GM19324 (cell line): ENCODE measurements around the gene MTMR3.

Experiments
- ATAC-seq: cut with Tn5 transposase; IDR thresholded peaks from one replicate; pipeline ENCODE4 v1.9.1; 2021; ENCODE audit warnings: mild to moderate bottlenecking, moderate library complexity; ENCODE audit not compliant: unreplicated experiment, low FRiP score

MTMR3 gene

DNA sequence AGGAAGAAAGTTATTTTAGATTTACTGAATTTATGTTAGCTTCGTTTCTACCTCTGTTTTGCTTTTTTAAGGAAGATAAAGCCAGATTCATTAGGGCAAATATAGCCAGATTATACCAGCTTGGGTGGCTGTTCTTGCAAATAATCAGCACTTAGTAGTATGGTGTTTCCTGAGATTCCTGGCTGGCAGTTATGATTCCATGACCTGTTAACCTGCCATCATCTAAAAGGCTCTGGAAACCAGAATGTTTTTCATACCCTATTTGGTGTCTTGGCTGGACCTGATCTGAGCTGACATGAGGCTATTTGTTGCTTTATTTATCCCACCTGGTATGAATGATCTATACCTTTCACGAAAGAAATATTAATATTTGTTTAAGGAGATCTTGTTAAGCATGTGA is 114.5 kb downstream of the MTMR3 start:
- ATAC-seq, result no peak

DNA sequence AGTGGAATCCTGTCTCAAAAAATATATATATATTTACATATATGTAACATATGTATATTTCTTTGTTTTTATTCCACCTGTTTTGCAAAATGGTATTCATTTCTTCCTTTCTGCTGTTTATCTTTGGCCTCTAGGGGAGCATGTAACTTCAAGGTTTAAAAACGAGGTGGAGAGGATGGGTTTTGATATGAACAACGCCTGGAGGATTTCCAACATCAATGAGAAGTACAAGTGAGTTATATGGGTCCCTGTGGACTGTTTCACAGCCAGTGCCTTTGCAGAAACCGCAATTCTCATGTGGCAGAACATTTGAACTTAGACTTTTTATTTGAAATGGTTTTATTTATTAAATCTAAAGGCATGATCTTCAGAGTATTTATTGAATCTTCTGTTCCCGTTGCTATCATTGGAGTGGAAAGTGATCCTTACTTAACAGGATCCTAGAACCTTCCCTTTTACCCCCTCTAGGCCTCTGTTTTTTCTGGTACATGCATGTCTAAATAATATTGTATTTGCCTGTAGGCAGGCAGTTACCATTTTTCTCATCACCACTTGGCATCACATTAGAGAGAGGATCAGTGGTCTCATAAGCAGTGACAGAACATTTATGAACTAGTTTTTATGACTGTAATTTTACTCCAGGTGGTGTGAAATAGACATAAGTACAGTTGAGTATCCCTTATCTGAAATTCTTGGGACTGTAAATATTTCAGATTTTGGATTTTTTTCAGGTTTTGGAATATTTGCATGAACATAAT is 115.8 kb downstream of the MTMR3 start:
- ATAC-seq, result no peak

- no peak for ATAC-seq
Observed at GRCh38 chr22:30000566-30000965, 117.6 kb downstream of the MTMR3 start.

GRCh38 chr22:30001459-30001858 is 118.5 kb downstream of the MTMR3 start:
- ATAC-seq, result no peak

GRCh38 chr22:30002861-30003486 is 120.0 kb downstream of the MTMR3 start:
- ATAC-seq, result no peak

GRCh38 chr22:30004101-30004500 is 121.1 kb downstream of the MTMR3 start:
- no peak for ATAC-seq

GRCh38 chr22:30004694-30005093 is 121.7 kb downstream of the MTMR3 start:
- ATAC-seq, result no peak

DNA sequence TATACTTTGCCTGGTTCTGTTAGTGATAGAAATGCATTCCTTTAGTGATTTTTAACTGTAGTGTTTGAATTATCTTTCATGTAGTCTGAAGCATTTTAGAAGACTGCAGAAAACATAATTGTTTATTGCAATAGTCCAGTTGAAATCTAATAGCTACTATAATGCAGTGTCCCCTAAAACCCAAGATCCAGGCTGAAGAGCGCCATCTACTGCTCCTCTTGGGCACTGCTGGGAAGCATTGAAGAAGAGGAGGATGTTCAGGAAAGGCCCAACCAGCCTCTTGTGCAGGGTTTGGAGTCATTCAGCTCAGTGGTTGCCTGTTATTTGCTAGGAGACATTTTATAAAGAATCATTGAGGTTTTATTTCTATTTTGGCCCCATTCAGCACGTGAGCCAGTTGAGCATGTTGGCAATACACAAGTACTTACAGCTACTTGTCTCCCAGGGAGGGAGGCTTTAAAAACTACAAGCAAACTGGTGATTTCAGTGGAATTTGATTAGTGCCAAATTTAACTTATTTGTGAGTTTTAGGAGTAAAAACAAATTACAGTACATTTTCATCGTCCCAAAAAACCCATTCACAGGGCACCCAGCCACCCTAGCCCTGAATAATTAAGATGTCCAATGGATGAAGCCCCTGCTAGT is 122.4 kb downstream of the MTMR3 start:
- no peak for ATAC-seq

DNA sequence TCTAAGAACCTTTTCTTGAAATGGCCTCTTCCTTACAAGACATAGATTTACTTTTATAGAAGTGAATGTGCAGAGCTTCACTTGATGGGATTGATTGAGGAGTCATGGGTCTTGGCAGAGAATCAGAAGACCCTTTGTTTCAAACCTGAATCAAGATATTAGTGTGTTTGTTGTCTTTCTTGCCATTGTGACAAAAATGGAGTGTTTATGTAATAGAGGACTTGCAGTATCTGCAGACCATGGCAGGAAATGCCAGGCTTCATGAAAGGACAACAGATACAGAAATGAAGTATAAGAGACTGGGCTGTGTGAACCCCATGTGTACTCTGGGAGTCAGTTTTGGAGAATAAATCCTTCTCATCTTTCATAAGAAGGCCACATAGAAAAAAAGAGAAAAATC is 124.4 kb downstream of the MTMR3 start:
- ATAC-seq, result no peak

DNA sequence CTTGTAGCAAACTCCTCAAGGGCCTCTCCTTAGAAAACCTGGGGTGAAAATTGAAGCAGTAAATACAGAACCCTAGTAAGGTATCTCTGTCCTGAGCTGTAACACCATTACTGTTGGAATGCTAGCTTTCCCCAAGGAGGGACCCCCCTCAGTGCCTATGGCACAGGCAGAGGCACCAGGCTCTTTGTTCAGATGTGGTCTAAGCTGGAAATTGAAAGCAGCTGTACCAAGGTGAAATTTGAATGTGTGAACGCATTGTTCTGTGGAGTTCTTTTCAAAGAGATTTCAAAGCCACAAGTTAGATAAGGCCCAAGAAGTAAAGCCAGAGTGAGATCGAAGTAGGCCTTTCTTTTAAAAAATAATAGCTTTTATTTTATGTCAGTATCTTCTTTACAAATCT is 125.4 kb downstream of the MTMR3 start:
- ATAC-seq, result no peak

GRCh38 chr22:30009478-30009877 is 126.5 kb downstream of the MTMR3 start:
- no peak for ATAC-seq

DNA sequence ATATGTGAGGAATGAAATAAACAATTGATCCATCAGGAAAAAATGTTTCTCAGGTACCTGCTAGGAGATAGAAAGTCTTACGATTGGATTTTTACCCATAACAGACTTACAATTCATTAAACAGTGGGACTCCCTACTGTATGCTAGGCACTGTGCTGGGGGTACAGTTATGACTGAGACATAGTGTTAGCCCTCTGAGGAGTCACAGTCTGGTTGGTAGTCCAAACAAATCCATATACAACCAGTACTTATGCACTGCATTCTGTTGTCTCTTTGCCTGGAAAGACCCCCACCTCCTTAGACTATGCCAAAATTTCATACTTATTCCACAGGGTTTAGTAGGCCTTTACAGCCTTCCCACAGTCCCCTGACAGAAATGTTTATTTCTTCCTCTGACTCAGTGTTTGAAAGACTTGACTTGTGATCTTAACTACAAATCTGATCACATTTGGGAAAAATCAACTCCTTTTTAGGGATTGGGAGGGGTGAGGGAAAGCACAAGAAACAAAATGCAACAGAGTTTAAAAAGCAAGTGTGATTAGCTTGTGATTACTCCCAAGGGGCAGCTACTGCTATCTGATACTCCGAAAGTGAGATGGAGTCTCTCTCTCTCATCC is 127.9 kb downstream of the MTMR3 start:
- no peak for ATAC-seq

GRCh38 chr22:30013201-30013600 is 130.2 kb downstream of the MTMR3 start:
- no peak for ATAC-seq

GRCh38 chr22:30014244-30014643 is 131.3 kb downstream of the MTMR3 start:
- ATAC-seq, result no peak

- ATAC-seq, result no peak
Observed at GRCh38 chr22:30015229-30015797, 132.3 kb downstream of the MTMR3 start.

DNA sequence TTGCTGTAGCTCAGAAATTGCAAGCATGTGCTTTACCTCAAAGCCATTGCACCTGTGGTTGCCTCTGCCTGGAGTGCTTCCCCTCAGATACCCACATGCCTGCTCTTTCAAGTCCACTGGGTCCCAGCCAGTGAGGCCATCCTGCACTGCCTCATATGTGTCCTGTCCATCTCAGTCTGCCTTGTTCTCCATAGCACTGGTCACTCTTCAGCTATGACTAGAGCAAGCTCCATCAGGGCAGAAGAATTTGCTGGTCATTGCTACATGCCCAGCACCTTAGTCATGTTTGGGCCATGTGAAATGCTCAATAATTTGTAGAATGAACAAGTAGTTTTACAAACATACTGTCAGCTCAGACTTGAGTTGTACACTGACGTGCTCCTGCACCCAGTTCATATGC is 132.9 kb downstream of the MTMR3 start:
- no peak for ATAC-seq

DNA sequence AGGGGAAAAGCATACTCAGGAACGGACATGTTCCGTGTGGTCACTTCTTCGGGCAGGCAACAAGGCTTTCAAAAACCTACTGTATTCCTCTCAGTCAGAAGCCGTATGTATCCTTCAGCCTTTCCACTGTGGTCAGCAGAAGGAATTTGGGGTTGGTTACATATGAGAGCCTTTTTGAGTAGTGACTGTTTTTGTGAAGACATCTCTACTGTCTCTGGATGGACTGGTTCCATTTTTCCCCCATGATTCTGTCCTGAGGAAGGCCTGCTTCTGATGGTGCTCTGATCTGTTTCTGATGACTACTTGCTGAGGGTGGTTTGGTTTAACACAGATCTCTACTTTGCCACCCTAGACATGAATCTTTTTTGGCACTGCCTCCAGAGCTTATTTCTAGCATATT is 133.6 kb downstream of the MTMR3 start:
- no peak for ATAC-seq

- no peak for ATAC-seq
Observed at GRCh38 chr22:30017375-30018223, 134.6 kb downstream of the MTMR3 start.

GRCh38 chr22:30020511-30020910 is 137.5 kb downstream of the MTMR3 start:
- ATAC-seq, result no peak

DNA sequence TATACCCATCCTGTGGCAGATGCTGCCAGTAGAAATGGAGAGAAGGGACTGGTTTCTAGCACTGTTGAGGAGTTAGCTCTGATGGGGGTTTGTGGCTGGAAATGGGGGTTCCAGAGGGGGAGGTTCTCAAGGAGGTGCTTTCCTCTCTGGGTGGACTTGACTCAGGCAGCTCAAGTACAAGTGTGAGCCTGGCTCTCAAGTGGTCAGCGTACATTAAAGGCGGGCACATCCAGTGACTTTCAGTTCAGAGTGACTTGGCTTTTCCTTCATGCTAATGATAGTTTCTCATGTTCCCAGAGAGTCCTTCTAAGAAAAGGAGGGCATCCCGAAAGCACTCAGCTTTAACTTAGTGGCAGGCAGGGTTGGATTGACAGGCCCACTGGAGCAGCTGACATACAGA is 138.4 kb downstream of the MTMR3 start:
- ATAC-seq, result no peak
